Activated CD8-positive, alpha-beta memory T cell treated with anti-CD3 and anti-CD28 coated beads for 48 hours (primary cell): ENCODE results near the gene NUP37.
"Not testable (repeated sequence)": the region's sequence is repeated elsewhere in the genome, so short reads cannot be mapped to it uniquely, and the experiment has no call there.

Experiments
- DNase-seq, 3 experiments: peaks; one replicate each; pipeline ENCODE4 v3.0.0-alpha.2; 2020; ENCODE audit warnings: low read depth in 2 of 3, low spot score in 2 of 3

The NUP37 gene

DNA sequence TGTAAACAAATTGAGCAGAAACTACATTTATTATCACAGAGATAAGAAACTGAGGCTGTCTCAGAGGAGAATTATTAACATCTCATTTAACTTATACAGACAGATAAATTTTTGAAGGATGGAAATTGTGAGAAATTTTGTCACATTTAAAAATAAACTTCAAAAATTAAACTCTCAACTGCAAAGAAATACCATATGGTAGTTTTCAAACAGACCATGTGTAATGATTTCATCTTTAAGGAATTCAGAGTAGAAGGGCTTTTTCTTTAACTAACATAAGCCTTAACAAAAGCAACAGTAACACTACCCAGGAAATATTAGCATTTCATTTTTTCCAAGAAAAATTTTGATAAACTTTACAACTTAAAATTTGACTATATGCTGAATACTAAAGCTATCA is 26.6 kb downstream of the NUP37 start:
- no peak for DNase-seq

DNA sequence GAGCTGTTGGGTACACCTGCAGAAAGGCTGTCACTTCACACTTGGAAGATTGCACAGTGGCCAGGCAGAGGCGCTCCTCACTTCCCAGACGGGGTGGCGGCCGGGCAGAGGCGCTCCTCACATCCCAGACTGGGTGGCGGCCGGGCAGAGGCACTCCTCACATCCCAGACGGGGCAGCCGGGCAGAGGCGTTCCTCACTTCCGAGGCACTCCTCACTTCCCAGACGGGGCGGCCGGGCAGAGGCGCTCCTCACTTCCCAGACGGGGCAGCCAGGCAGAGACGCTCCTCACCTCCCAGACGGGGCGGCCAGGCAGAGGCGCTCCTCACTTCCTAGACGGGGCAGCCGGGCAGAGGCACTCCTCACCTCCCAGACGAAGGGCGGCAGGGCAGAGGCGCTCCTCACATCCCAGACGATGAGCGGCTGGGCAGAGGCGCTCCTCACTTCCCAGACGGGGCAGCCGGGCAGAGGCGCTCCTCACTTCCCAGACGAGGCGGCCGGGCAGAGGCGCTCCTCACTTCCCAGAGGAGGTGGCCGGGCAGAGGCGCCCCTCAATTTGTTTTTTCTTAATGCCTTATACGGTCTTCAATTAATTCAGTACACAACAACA is 30.6 kb downstream of the NUP37 start:
- DNase-seq: not testable (repeated sequence)

DNA sequence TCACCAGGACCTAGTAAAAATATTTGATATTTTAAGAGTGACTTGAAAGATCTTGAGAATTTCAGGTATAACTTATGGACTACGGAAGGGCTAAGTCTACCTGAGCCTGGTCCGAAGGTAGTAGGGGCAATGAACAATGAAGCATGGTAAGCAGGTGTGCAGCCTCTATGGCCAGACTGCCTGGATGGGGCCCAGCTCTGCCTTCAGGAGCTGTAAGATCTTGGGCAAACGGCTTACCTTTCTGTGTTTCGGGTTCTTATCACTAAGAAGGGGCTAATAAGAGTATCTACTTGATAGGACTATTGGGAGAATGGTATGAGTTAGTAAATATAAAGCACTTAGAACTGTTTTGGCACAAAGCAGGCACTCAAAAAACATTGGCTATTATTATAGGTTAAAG is 39.1 kb downstream of the NUP37 start:
- no peak for DNase-seq

DNA sequence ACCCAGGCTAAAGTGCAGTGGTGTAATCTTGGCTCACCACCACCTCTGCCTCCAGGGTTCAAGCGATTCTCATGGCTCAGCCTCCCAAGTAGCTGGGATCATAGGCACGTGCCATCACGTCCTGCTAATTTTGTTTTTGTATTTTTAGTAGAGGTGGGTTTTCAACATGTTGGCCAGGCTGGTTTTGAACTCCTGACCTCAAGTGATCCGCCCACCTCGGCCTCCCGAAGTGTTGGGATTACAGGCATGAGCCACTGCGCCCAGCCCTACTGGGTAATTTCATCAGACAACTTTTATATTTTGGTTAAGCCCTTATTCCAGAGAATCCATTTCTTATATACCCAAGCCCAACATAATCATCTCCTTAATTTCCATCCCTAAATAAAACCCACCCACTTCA is 47.8 kb downstream of the NUP37 start:
- not testable (repeated sequence) for DNase-seq

DNA sequence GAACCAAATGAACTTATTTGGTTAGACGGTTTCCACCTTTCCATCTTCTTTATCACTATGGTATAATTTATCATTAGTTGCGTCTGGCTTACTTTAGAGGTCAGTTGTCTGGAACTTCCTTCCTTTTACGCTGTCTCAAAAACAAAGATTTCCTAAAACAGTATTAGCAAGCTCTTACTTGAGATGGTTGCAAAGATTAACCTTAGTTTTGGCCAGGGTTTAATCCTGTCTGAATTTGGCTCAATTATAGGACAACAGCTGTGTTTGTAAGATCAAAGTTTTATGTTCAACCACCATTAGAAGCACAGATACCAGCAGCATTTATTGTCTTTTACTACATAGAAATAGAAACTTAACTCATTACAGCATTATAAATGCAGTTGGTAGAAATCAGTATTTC is 50.2 kb downstream of the NUP37 start:
- DNase-seq: no peak

DNA sequence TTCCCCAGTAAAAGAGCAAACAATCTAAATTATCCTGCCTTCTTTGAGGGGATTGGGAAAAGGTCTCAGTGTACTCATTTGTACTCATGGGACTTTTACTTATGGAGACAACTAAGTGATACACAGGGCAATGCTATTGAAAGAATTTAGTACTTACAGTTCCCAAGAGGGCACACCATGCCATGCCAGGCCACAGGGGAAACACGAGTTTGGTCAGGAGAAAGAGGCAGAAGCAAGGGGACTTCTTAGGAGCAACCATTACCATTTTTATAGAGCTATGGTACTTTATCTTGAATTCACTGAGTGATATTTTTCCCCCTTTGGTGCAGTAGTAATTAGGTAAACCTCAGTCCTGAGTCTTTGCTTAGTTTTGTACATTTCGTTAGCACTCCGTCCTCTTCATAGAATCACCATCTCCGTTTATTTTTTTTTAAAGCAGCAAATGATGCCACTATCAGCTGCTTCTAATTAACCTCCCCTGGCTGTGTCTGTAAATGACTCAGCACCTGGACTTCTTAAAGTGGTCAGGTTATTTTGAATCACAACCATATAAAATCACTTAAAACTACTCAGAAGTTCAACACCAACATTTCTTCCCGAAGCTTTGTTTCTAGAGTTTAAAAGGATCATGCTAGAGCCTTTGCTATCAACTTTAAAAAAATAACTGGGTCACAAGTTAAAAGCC is 52.2 kb downstream of the NUP37 start:
- DNase-seq: no peak

DNA sequence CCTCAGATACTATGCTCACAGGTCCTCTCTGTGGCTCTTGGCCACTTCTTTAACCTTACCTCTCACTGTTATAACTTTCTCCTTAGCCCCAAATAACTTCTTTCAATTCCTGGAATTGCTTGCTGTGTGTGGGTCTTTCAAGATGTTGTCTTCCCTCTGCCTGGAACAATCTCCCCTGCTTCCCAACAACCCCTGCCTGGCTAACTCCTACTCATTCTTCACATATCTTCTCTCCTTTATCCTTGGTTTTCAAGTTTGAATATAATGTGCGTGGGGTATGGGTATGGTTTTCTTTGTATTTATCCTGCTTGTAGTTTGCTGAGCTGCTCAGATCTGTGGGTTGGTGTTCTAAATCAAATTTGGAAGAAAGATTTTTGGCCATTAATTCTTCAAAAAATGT is 55.4 kb downstream of the NUP37 start:
- no peak for DNase-seq

DNA sequence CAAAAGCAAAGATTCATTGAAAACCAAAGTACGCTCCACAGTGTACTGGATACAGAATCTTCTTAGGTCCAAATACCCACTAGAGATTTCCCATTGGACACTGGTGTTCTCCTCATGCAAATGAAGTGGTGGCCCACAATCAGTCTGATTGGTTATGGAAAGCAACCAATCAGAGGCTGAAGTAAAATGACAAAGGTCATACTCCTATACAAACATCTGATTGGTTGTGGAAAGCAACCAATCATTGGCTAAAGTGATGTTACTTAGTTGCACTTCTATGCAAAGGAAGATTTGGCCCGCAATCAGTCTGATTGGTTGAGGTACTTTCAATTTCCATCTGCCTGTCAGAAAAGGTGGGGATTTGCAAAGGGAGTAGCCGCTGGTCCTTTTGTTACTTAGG is 56.8 kb downstream of the NUP37 start:
- no peak for DNase-seq

DNA sequence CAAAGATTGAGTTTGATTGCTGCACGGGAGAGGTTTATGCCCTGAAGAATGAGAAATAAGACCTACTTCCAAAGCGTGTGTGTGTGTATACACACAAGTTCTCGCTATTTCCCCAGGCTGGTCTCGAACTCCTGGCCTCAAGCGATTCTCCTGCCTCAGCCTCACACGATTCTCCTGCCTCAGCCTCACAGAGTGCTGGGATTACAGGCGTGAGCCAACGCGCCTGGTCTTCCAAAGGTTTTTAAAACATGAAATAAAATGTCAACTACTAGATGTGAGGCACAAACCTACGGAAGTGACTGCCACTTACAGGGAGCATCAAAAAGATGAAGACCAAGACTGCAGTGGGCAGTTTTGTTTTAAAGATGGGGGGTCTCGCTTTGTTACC is 57.5 kb downstream of the NUP37 start:
- no peak for DNase-seq

DNA sequence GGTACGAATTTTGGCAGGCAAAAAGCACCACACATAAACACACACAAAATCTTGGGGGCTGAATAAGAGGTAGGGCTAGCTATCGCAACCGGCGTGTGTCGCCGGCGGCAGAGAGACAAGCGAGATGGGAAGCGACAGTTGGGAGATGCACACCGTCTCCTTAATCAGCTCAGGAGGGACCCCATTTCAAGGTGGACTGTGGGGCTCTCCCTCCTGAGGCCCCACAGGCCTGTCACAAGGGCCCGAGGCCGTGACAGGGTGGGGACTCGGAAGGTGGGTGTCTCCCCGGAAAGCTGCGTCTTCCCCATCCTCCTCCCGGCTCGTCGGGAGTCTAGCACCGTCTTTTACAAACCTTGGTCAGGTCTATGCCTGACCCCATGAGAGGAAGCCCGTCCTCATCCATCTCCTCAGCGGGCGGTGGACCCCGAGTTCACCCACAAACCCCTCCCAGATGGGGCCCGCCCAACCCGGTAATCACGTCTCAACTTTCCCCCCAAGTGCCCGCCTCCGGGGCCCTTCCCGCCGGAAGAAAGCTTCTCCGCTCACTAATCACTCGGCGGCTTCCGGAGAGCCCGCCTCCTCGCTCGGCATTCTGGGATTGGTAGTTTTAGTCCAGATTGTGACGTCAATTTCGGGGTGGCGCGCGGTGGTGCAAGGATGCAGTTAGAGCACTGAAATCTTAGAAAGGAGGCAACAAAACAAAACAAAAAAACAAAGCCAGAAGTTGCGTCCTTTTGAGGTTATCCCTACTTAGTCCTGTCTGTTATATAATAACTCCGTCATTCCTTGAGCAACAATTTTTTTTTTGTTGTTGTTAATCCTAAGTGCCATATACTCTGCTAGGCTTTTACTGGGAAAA is 58.1 kb downstream of the NUP37 start, which contains the start of gene WASHC3:
TSS of gene WASHC3 (minus strand) at position 432 of the 859 bp plus-strand sequence. CDS start at position 403, 29 bp downstream.
- peak; percentile 82 to 86 (median 82) for DNase-seq

DNA sequence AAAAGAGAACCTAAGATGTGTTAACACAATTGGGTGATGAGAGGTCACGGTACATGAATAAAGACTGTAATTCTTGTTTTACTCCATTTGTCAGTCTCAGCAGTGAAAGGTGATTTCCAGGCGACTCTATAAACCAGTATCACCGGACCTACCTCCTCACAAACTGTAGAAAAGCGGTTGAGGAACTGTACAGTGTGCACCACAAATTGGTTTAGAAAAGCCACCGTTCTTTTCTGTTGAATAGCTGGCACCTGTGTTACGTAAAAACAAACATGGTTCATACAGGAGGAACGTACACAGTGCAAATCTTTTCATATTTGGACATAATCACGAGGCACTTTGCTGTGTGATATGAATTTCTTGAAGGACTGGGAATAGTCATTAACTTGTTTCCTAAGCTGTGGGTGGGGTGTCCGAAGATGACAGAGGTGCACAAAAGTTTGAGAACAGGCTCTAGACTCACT is 58.8 kb downstream of the NUP37 start:
- DNase-seq: no peak

DNA sequence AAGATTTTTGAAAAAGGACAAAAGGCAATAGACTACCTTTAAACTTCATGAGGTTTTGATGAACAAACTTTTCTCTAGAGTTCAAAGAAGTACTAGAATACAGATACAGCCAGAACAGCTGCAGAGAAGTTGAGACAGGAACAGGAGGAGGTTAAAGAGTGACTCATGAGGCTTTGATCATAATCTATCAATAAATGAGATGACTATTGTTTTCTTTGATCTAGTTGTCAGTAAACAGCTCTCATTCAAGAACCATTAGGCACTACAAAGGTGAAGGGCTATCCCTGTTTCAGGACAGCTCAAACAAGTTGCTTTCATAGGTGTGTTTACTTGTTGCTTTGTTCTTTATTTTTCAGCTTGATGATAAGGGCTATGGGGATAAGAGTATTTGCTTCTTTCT is 60.6 kb downstream of the NUP37 start:
- no peak for DNase-seq

DNA sequence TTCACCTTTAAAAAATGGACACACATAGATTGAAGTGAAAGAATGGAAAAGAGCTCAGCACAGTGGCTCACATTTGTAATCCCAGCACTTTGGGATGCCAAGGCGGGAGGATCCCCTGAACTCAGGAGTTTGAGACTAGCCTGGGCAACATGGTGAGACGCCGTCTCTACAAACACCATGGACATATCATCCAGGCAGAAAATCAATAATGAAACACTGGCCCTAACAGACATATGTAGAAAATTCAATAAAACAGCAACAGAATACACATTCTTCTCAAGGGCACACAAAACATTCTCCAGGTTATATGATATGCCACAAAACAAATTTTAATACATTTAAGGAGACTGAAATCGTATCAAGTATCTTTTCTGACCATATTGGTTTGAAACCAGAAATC is 65.6 kb downstream of the NUP37 start:
- no peak for DNase-seq

DNA sequence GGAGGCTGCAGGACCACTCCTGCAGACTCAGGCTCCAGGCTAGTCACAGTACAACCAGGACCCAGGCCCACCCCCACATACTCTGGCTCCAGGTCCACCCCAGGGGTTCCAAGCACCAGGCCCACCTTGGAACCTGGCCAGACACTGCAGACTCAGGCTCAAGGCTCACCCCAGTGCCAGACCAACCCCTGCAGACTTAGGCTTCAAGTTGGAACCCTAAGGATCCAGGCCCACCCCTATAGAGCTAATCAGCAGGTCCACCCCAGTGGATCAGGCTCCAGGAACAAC is 66.9 kb downstream of the NUP37 start:
- no peak for DNase-seq

DNA sequence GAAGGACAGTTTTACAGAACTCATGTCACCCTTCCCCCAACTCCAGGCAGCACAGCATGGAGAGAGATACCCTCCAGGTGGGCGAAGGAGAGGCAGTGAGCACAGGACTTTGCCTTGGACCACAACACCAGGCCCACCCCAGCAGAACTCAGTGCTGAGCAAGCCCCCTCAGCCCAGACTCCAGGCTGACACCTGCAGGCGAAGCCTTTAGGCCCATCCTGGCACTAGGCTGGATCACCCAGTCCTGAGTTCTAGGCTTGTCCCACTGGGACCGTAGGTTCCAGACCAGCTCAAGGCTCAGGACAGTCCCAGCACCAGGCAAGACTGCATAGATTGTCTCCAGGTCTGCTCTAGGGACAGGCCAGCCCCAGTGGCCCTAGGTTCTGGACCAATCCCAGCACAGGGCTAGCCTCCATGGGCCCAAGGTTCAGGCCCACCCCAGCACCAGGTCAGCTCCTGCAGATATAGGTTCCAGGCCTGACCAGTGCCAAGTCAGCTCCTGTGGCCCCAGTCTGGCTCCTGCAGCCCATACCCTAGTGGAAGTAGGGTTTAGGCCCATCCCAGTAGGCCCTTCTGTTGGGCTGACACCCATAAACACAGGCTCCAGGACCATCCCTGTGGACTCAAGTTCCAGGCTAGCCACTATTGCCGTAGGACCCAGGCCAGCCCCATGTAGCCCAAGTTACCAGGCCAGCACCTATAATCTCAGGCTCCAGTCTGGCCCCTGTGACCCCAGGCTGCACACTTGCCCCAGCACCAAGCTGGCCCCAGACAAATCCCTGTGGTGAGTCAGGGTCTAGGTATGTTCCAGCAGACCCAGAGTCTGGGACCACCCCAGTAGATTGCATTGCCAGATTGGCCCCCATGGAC is 67.5 kb downstream of the NUP37 start:
- no peak for DNase-seq

DNA sequence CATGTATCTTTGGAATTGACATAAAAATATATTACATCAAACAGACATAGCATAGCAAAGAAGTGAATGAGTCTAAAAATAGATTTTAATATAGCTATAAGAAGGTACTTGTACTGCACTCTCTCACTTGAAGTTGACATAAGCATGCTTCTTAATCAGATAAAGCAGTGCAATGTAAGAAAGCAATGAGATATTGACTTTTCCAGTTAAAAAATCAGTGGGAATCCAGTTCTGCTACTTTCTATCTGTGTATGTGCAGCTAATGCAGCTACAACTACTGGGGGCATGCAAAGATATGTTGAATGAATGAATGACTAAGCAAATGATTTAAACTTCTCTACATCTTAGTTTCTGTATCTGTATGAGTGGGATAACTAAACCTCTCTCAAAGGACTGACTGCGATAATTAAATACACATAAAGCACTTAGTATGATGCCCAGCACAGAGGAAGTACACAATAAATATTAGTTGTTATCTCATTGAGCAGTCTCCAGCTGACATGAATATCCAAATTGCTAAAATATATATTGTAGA is 68.4 kb downstream of the NUP37 start:
- DNase-seq: no peak

DNA sequence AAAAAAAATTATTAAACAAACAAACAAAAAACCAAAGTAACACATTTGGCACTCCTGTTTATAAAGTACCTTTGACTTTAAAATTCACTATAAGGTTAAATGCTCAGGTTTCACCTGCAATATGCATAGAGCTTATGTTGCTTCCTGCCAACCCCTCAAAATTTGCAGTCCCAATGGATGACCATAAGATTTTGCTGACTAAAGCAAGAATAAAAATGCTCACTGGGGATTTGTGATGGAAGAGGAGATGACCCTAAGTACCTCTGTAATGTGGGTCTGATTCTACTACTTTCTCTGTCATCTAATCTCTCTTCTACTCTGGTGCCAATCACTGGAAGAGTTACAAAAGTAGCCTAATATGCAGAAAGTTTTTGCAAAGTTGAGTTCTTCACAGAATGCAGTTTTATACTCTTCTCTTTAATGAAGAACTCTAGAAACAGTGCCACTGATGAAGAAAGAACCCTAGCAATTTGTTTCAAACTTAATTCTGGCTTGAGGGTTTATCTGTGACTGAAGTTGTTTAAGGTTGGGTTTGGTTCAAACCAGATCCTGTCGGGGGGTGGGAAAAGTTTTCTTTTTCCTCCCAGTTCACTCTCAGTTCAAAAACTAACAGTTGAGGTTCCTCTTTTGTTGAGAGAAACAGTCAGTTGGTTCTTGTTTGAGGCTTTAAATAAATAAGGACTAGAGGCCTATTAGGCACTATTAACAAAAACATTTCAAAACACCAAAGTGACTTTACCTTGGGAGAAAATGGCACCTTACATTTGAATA is 69.1 kb downstream of the NUP37 start:
- no peak for DNase-seq

DNA sequence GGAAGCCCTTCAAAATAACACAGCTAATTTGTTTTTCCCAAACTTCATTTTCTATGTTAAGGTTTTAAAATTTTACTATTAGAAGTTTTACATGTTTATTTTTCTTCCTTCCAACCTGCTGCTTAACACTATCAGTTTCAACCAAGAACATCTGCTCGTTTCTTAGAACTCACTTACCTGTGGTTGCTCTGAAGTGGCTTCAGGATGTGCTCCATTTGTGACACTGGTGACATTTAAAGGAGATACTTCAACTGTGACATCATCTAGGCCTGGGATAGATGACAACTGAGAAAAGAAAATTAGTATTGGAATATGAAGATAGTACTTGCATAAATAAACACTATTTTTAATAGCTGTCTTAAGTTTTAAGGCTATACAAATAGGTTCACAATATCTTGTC is 76.0 kb downstream of the NUP37 start:
- DNase-seq: no peak

DNA sequence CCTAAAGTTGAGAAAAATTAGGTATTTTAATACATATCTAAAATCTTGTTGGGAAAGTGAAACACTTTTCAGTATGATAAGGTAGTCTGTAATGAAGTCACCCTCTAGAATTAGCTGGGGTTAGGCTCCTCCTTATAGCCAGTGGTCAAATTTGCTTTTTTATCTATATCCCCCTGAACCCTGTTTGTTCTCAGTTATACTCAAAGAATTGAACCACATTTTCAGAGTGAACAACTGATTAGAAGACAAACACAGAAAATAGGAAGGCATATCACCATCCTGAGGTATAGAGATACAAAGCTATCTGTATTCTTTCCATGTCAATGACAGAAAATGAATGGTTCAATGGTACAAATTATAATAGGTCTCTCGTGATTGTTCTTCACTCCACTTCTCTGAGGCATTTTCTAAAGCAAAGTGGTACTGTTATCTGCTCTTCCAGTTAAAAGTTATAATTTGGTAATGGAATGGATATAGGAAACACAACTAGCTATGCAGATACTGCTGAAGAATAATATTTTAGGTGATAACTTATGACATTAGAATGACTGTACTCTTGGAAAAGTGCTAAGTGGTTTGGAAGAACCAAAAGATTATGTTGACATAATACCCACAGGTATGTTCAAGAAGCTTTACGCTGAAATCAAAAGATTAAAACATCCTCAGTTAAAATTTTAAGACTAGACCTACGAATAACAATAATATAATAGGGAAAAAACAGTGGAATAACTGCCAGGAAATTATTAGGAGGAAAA is 85.7 kb downstream of the NUP37 start:
- DNase-seq: no peak

DNA sequence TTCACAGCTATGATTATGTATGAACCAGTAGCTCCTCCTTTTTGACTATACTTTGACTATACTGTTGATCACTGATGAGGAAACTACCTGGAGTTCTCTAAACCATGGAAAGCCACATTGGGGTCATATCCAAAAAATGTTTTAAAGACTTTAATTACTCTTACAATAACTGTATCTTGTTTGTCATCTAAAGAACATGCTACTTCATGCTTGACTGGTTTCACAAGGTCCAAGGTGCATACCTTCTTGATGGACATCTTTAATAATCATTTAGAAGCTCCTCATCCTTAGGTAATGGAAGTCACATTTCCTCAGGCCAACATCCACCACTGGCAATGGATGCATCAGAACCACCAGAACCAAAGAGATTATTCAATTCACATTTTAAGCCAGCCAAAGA is 88.1 kb downstream of the NUP37 start:
- no peak for DNase-seq
